ENCODE results near the gene GTF2A1.

The GTF2A1 gene

DNA sequence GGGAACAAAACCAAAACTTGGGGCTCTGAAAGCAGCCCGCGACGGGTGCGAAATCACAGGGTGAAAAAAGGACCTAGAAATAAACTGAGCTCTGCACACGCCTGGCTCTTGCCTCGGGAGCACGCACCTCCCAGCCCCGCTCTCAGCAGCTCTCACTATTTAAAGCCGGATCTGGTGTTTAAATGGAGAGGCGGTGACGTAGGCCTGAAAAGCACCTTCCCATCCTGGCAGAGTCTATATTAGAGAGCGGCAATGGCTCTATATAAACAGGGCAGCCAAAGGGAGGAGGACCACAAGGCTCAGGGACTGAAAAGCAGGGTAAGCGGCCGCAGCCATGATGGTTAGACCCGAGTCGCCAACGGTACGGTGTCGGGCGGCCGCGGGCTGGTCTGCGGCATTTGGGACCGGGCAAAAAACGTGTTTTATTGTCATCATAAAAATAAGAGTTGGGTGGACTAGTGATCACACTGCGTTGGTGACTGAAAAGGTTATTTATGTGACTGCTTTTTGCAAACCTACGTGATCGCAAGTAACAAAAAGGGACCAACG, 1.5 kb downstream of the GTF2A1 start:
- Histone ChIP-seq H3K4me3 (ENCODE audit: low read depth, low read length) (peak overlapping the region; percentile 89), H3K36me3 (peaks cover 24% of the 10 kb centered on the region), H3K27ac (peak overlapping the region; percentile 92), H3K9me3 (ENCODE audit: severe bottlenecking) (no peaks in the 10 kb centered on the region), H3K27me3 (ENCODE audit: insufficient read depth, low read depth, severe bottlenecking) (no peaks in the 10 kb centered on the region)
- DNase-seq: peak; percentile 88
- TF ChIP-seq, protein P1, sequence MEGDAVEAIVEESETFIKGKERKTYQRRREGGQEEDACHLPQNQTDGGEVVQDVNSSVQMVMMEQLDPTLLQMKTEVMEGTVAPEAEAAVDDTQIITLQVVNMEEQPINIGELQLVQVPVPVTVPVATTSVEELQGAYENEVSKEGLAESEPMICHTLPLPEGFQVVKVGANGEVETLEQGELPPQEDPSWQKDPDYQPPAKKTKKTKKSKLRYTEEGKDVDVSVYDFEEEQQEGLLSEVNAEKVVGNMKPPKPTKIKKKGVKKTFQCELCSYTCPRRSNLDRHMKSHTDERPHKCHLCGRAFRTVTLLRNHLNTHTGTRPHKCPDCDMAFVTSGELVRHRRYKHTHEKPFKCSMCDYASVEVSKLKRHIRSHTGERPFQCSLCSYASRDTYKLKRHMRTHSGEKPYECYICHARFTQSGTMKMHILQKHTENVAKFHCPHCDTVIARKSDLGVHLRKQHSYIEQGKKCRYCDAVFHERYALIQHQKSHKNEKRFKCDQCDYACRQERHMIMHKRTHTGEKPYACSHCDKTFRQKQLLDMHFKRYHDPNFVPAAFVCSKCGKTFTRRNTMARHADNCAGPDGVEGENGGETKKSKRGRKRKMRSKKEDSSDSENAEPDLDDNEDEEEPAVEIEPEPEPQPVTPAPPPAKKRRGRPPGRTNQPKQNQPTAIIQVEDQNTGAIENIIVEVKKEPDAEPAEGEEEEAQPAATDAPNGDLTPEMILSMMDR (IDR thresholded peaks at IDR 0.05; ENCODE audit: low read depth, low read length): no peak

DNA sequence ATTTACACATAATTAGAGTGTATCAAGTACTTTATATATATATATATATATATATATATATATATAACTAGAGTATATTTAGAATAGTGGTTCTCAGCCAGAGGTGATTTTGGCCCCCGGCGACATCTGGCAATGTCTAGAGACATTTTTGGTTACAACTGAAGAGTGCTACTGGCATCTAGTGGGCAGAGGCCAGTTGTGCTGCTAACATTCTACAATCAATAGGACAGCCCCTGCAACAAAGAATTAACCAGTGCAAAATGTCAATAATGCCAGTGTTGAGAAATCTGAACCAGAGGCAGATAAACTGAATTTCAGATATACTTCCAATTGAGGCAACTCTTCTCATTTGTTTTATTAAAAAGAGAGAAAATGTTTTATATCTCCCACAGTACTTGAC, 8.9 kb downstream of the GTF2A1 start:
- DNase-seq: peak; percentile 11
- TF ChIP-seq, protein P1 (IDR thresholded peaks at IDR 0.05; ENCODE audit: low read depth, low read length): peak; percentile 25; the same call in 1 of the 2 replicates
- no peaks in the 10 kb centered on the region for H3K27me3 ChIP-seq (ENCODE audit: insufficient read depth, low read depth, severe bottlenecking)
- no peaks in the 10 kb centered on the region for H3K9me3 ChIP-seq (ENCODE audit: severe bottlenecking)
- H3K27ac ChIP-seq: no peak overlapping the region
- H3K36me3 ChIP-seq: peaks cover 81% of the 10 kb centered on the region
- H3K4me3 ChIP-seq (ENCODE audit: low read depth, low read length): no peak overlapping the region

DNA sequence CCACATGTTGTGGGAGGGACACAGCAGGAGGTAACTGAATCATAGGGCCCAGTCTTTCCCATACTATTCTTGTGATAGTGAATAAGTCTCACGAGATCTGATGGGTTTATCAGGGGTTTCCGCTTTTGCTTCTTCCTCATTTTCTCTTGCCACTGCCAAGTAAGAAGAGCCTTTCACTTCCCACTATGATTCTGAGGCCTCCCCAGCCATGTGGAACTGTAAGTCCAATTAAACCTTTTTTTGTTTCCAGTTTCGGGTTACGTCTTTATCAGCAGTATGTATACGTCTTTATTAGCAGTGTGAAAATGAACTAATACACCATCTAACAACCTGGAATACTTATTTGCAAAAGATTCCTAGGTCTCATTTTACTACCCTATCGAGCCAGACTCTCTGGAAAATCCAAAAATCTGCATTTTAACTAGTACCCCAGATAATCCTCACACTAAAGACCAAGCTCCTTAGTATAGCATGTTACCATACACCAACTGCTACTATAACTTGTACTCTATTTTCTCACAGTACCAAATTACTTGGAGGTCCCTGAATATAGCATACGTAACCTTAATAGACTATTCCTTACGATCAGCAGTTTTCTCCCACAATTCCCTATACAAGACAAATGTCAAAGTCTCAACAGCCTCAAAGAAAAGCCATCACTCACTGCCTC, 11.5 kb downstream of the GTF2A1 start:
- Histone ChIP-seq H3K27ac (no peak overlapping the region), H3K36me3 (peaks cover 67% of the 10 kb centered on the region), H3K9me3 (ENCODE audit: severe bottlenecking) (no peaks in the 10 kb centered on the region), H3K4me3 (ENCODE audit: low read depth, low read length) (no peak overlapping the region), H3K27me3 (ENCODE audit: insufficient read depth, low read depth, severe bottlenecking) (no peaks in the 10 kb centered on the region)
- TF ChIP-seq, protein P1 (IDR thresholded peaks at IDR 0.05; ENCODE audit: low read depth, low read length): no peak
- no peak for DNase-seq

DNA sequence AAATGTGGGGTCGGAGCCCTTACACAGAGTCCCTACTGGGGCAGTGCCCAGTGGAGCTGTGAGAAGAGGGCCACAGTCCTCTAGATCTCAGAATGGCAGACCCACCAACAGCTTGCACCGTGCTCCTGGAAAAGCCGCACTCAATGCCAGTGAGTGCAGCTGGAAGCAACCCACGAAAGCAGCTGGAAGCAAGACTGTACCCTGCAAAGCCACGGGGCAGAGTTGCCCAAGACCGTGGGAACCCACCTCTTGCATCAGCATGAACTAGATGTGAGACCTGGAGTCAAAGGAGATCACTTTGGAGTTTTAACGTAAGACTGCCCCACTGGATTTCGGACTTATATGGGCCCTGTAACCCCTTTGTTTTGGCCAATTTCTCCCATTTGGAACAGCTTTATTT, 12.3 kb downstream of the GTF2A1 start:
- Histone ChIP-seq H3K36me3 (peaks cover 68% of the 10 kb centered on the region), H3K27me3 (ENCODE audit: insufficient read depth, low read depth, severe bottlenecking) (no peaks in the 10 kb centered on the region), H3K4me3 (ENCODE audit: low read depth, low read length) (no peak overlapping the region), H3K27ac (no peak overlapping the region), H3K9me3 (ENCODE audit: severe bottlenecking) (no peaks in the 10 kb centered on the region)
- TF ChIP-seq, protein P1 (IDR thresholded peaks at IDR 0.05; ENCODE audit: low read depth, low read length): no peak
- no peak for DNase-seq

DNA sequence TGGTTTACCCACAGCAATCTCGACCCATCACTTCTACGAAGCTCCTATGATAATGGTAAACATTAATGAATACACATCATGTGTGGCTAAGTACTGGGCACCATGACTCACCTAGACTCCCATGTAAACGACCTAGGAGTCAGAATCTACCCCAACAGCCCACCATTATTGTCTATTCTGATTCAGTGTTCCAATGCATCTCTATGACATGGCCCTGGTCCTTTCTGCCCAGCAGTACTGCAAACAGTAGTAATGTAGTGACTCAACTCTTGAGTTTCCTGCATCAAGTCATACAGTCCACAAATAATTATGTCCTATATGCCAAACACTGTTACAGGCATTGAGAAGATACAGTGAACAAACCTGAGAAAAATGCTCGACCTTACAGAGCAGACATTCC, 14.6 kb downstream of the GTF2A1 start:
- no peak for DNase-seq
- no peak overlapping the region for H3K27ac ChIP-seq
- peaks cover 68% of the 10 kb centered on the region for H3K36me3 ChIP-seq
- no peaks in the 10 kb centered on the region for H3K9me3 ChIP-seq (ENCODE audit: severe bottlenecking)
- H3K4me3 ChIP-seq (ENCODE audit: low read depth, low read length): no peak overlapping the region
- TF ChIP-seq, protein P1 (IDR thresholded peaks at IDR 0.05; ENCODE audit: low read depth, low read length): no peak
- H3K27me3 ChIP-seq (ENCODE audit: insufficient read depth, low read depth, severe bottlenecking): no peaks in the 10 kb centered on the region

DNA sequence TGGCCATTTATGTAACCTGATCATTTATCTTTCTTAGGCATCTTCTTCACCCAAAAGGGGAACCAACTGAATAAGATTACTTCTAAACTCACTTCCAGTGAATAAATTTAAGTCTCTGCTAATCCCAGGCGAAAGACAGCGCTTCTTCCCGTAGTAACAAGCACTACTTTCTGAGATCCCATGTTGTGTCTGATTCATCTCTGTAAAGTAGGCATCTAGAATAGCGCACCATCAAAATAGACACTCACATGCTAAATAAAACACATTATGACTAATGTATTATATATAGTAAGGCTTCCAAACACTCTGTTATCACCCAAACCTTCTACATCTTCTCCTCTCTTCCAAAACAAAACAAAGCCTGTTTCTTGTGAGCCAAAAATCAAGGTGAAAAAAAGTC, 15.1 kb downstream of the GTF2A1 start:
- Histone ChIP-seq H3K27ac (no peak overlapping the region), H3K4me3 (ENCODE audit: low read depth, low read length) (no peak overlapping the region), H3K9me3 (ENCODE audit: severe bottlenecking) (no peaks in the 10 kb centered on the region), H3K27me3 (ENCODE audit: insufficient read depth, low read depth, severe bottlenecking) (no peaks in the 10 kb centered on the region), H3K36me3 (peaks cover 67% of the 10 kb centered on the region)
- DNase-seq: no peak
- TF ChIP-seq, protein P1 (IDR thresholded peaks at IDR 0.05; ENCODE audit: low read depth, low read length): no peak
